ENCODE results near the gene ST6GAL1. TPM values are rescaled to one million over a fixed set of nuclear protein-coding genes. Genes with fewer than 3 reads are reported as not detected.

Gene ST6GAL1
- total and polyA plus RNA-seq, 8 donors = 3.8 to 31.0 (median 13.5) TPM

GRCh38 chr3:187025656-187026316 lies 95.5 kb downstream of the ST6GAL1 start:
- TF ChIP-seq EP300 (IDR thresholded peaks at IDR 0.05) (no peak), POLR2A (IDR thresholded peaks at IDR 0.05) (no peak), POLR2AphosphoS5 (IDR thresholded peaks at IDR 0.05) (no peak), CTCF (IDR thresholded peaks at IDR 0.05) (no peak)
- no peaks in the 10 kb centered on the region for H3K36me3 ChIP-seq
- WGBS, 5 donors = 35 to 58% (median 52%) methylated on average over 9 of the region's 9 CpGs
- peaks cover 0 to 25% (median 8%) of the 10 kb centered on the region in 4 donors for H3K4me1 ChIP-seq
- H3K27me3 ChIP-seq = no peaks in the 10 kb centered on the region
- no peak overlapping the region for H3K4me3 ChIP-seq
- H3K27ac ChIP-seq = peak overlapping the region in 3 of 5 donors; percentile 4 to 60 (median 24)
- no peak for DNase-seq
- intact Hi-C loops (cut with DNase I; ENCODE audit: low total_unique reads) = no loop called here
- peaks cover 0 to 4% (median 0%) of the 10 kb centered on the region in 4 donors for H3K9me3 ChIP-seq

DNA sequence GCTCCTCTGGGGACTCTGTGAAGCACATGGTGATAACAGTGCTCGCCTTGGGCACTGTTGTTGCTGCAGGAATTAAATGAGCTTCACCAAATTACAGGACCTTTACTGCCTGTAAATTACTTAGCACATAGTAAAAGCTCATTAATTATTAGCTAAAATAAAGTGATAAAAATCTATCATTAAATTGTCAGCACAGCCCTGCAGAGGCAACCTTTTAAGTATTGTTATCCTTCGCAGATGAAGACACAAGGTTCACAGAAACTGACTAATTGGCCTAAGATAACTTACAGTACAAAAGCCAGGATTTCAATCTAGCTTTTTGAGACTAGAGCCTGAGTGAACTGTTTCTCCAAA lies 96.0 kb downstream of the ST6GAL1 start:
- no peak overlapping the region for H3K4me3 ChIP-seq
- peaks cover 0 to 25% (median 8%) of the 10 kb centered on the region in 4 donors for H3K4me1 ChIP-seq
- no peaks in the 10 kb centered on the region for H3K27me3 ChIP-seq
- peaks cover 0 to 4% (median 0%) of the 10 kb centered on the region in 4 donors for H3K9me3 ChIP-seq
- WGBS, 5 donors = 74 to 85% (median 74%) methylated on average over 2 of the region's 2 CpGs
- H3K36me3 ChIP-seq = no peaks in the 10 kb centered on the region
- DNase-seq = no peak
- H3K27ac ChIP-seq = peak overlapping the region in 2 of 5 donors; percentile 4 to 60
- intact Hi-C loops (cut with DNase I; ENCODE audit: low total_unique reads) = no loop called here
- TF ChIP-seq POLR2AphosphoS5 (IDR thresholded peaks at IDR 0.05) = no peak
- TF ChIP-seq POLR2A (IDR thresholded peaks at IDR 0.05) = no peak
- no peak for TF ChIP-seq CTCF (IDR thresholded peaks at IDR 0.05)
- no peak for TF ChIP-seq EP300 (IDR thresholded peaks at IDR 0.05)

DNA sequence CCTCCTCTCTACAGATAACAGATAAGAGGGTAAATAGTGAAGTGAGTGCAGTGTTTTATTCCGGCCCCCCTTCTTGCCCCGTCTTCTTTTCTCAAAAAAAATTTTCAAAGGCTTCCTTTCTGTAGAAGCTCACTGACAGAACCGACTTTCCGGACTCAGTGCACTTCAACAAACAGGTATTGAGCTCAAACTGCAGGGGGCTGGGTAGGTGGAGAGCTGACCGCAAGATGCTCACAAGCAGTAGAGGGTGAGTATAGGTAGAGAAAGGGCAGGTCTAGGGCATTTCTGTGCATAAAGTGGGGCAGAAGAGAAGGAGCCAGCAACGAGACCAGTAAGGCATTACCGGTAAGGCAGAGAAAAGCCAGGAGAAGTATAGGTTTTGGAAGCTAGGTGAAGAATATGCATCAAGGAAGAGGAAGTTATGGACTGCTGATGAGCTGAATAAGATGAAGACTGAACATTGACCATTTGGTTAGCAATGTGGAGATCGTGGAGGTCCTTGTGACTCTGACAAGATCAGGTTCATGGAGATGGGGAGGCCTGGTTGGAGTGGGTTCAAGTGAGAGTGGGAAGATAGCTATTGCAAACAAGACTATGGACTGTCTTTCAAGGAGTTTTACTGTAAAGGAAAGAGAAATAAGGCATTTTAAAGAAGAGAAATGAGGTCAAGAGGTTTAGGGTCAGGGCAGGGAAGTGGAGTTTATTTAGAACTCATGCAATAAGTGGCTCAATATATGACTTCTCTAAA lies 97.4 kb downstream of the ST6GAL1 start:
- no peaks in the 10 kb centered on the region for H3K27me3 ChIP-seq
- intact Hi-C loops (cut with DNase I; ENCODE audit: low total_unique reads) = no loop called here
- H3K9me3 ChIP-seq = peaks cover 0 to 4% (median 0%) of the 10 kb centered on the region in 4 donors
- WGBS, 5 donors = 71 to 77% (median 76%) methylated on average over 8 of the region's 8 CpGs
- H3K36me3 ChIP-seq = no peaks in the 10 kb centered on the region
- TF ChIP-seq POLR2A (IDR thresholded peaks at IDR 0.05) = no peak
- no peak overlapping the region for H3K4me3 ChIP-seq
- H3K4me1 ChIP-seq = peaks cover 0 to 25% (median 8%) of the 10 kb centered on the region in 4 donors
- DNase-seq = peak in 1 of 2 donors; percentile 51
- peak overlapping the region in 1 of 5 donors; percentile 60 for H3K27ac ChIP-seq

DNA sequence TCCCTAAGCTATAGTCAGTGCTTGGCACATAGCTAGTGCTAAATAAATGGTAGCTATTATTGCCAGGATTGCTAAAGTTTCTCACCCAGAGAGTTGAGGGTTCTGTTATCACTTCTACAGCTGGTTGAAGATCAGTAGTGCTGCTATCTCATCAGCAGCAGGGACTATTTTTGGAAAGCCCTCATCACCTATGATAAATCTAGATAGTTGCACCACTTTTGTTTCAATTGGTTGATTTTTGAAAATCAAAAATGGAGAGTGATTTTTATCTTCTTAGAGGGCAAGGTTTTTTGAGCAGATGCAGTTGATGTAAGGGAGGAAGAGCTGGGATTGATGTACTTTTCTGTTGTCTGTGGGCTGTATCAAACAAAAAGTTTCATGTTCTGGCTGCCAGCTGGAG lies 101.6 kb downstream of the ST6GAL1 start:
- no peaks in the 10 kb centered on the region for H3K27me3 ChIP-seq
- intact Hi-C loops (cut with DNase I; ENCODE audit: low total_unique reads) = no loop called here
- H3K4me1 ChIP-seq = peaks cover 0 to 12% (median 4%) of the 10 kb centered on the region in 4 donors
- H3K36me3 ChIP-seq = no peaks in the 10 kb centered on the region
- peaks cover 0 to 7% (median 0%) of the 10 kb centered on the region in 4 donors for H3K9me3 ChIP-seq
- H3K4me3 ChIP-seq = no peak overlapping the region
- TF ChIP-seq EP300 (IDR thresholded peaks at IDR 0.05) (no peak), POLR2A (IDR thresholded peaks at IDR 0.05) (no peak), CTCF (IDR thresholded peaks at IDR 0.05) (no peak), POLR2AphosphoS5 (IDR thresholded peaks at IDR 0.05) (no peak)
- no peak overlapping the region for H3K27ac ChIP-seq
- DNase-seq = no peak

All from stomach (tissue), 9 donors.